H9 (cell line): ENCODE measurements around the gene IQSEC2. TPM values are rescaled to one million over a fixed set of nuclear protein-coding genes. Genes with fewer than 3 reads are reported as not detected.

ENCODE experiments used
- DNase-seq: peaks from one replicate; pipeline ENCODE4 v3.0.0-alpha.2; 2017
- H2AFZ ChIP-seq: one replicate; pipeline ENCODE4 v1.6.1; 2013; ENCODE audit warnings: mild to moderate bottlenecking, low read length, control low read depth, moderate library complexity
- H2AK5ac ChIP-seq: 2 replicates; pipeline ENCODE4 v1.6.1; 2013; ENCODE audit warnings: low read length, control low read depth, mixed read lengths; ENCODE audit not compliant: insufficient read length
- H2BK120ac ChIP-seq: one replicate; pipeline ENCODE4 v1.6.1; 2013; ENCODE audit warnings: low read depth, mild to moderate bottlenecking, low read length, control low read depth, inconsistent platforms; ENCODE audit not compliant: poor library complexity, severe bottlenecking
- H2BK12ac ChIP-seq: 2 replicates; pipeline ENCODE4 v1.6.1; 2013; ENCODE audit warnings: low read length, control low read depth, mixed read lengths, low read depth; ENCODE audit not compliant: insufficient read length
- H2BK15ac ChIP-seq: 2 replicates; pipeline ENCODE4 v1.6.1; 2013; ENCODE audit warnings: low read depth, low read length, control low read depth
- H2BK20ac ChIP-seq: one replicate; pipeline ENCODE4 v1.6.1; 2013; ENCODE audit warnings: low read depth, mild to moderate bottlenecking, low read length, control low read depth, inconsistent platforms; ENCODE audit not compliant: poor library complexity, severe bottlenecking
- H2BK5ac ChIP-seq: 2 replicates; pipeline ENCODE4 v1.6.1; 2013; ENCODE audit warnings: low read length, control low read depth, mixed read lengths; ENCODE audit not compliant: insufficient read length
- H3K14ac ChIP-seq: 2 replicates; pipeline ENCODE4 v1.6.1; 2013; ENCODE audit warnings: low read length, control low read depth; ENCODE audit not compliant: insufficient read depth
- H3K18ac ChIP-seq: 2 replicates; pipeline ENCODE4 v1.6.1; 2013; ENCODE audit warnings: low read depth, mild to moderate bottlenecking, mixed read lengths, low read length, control low read depth; ENCODE audit not compliant: insufficient read length
- H3K23ac ChIP-seq: 2 replicates; pipeline ENCODE4 v1.6.1; 2013; ENCODE audit warnings: low read length, control low read depth, mixed read lengths, low read depth; ENCODE audit not compliant: insufficient read length
- H3K23me2 ChIP-seq: 2 replicates; pipeline ENCODE4 v1.6.1; 2013; ENCODE audit warnings: low read depth, mild to moderate bottlenecking, mixed read lengths, low read length, control low read depth; ENCODE audit not compliant: insufficient read length, poor library complexity, severe bottlenecking
- H3K27ac ChIP-seq: 2 replicates; pipeline ENCODE4 v1.5.1; 2013; ENCODE audit warnings: low read length, control low read depth, mixed read lengths, low read depth; ENCODE audit not compliant: insufficient read length
- H3K27me3 ChIP-seq: 2 replicates; pipeline ENCODE4 v1.6.1; 2013; ENCODE audit warnings: low read length, control low read depth, inconsistent platforms; ENCODE audit not compliant: insufficient read depth
- H3K4ac ChIP-seq: 2 replicates; pipeline ENCODE4 v1.6.1; 2013; ENCODE audit warnings: low read depth, mild to moderate bottlenecking, control low read depth, inconsistent platforms, low read length, moderate library complexity
- H3K4me1 ChIP-seq: 2 replicates; pipeline ENCODE4 v1.6.1; 2013; ENCODE audit warnings: low read length, control low read depth, inconsistent platforms; ENCODE audit not compliant: insufficient read depth
- H3K4me2 ChIP-seq: 2 replicates; pipeline ENCODE4 v1.6.1; 2013; ENCODE audit warnings: low read length, control low read depth, mixed read lengths; ENCODE audit not compliant: insufficient read length, insufficient read depth
- H3K56ac ChIP-seq: 2 replicates; pipeline ENCODE4 v1.6.1; 2013; ENCODE audit warnings: low read depth, mild to moderate bottlenecking, mixed read lengths, low read length, control low read depth; ENCODE audit not compliant: insufficient read length
- H3K79me1 ChIP-seq: 2 replicates; pipeline ENCODE4 v1.6.1; 2013; ENCODE audit warnings: low read depth, mild to moderate bottlenecking, moderate library complexity, low read length, control low read depth, inconsistent platforms; ENCODE audit not compliant: insufficient read depth, poor library complexity, severe bottlenecking
- H3K79me2 ChIP-seq: 2 replicates; pipeline ENCODE4 v1.6.1; 2013; ENCODE audit warnings: low read length, control low read depth, inconsistent platforms; ENCODE audit not compliant: insufficient read depth
- H3K9ac ChIP-seq: 2 replicates; pipeline ENCODE4 v1.6.1; 2013; ENCODE audit warnings: low read length, control low read depth, mixed read lengths; ENCODE audit not compliant: insufficient read length; ENCODE audit errors: extremely low read depth
- H3K9me3 ChIP-seq: one replicate; pipeline ENCODE4 v1.6.1; 2013; ENCODE audit warnings: low read depth, low read length, inconsistent platforms; ENCODE audit not compliant: control insufficient read depth
- H3T11ph ChIP-seq: one replicate; pipeline ENCODE4 v1.6.1; 2013; ENCODE audit warnings: mild to moderate bottlenecking, low read length, control low read depth, inconsistent platforms
- H4K20me1 ChIP-seq: one replicate; pipeline ENCODE4 v1.6.1; 2013; ENCODE audit not compliant: control insufficient read depth, insufficient read length, insufficient read depth
- H4K5ac ChIP-seq: 2 replicates; pipeline ENCODE4 v1.6.1; 2013; ENCODE audit warnings: low read depth, mild to moderate bottlenecking, mixed read lengths, low read length, control low read depth; ENCODE audit not compliant: insufficient read length
- H4K8ac ChIP-seq: replicated peaks from 2 replicates; pipeline ENCODE4 v1.6.1; 2013; ENCODE audit warnings: low read length, control low read depth, mixed read lengths, low read depth; ENCODE audit not compliant: insufficient read length
- H4K91ac ChIP-seq: 2 replicates; pipeline ENCODE4 v1.6.1; 2013; ENCODE audit warnings: low read depth, mild to moderate bottlenecking, moderate library complexity, mixed read lengths, low read length, control low read depth; ENCODE audit not compliant: insufficient read length
- H3K27ac Mint-ChIP-seq, 3 experiments: 2 replicates in 2 of 3; 3 replicates in 1 of 3; pipeline ENCODE4 v1.8.0; 2020 to 2021; ENCODE audit warnings: mixed read lengths in 3 of 3, mild to moderate bottlenecking in 1 of 3, moderate library complexity in 1 of 3
- H3K27me3 Mint-ChIP-seq: 2 replicates; pipeline ENCODE4 v1.8.0; 2021; ENCODE audit warnings: low read depth, mild to moderate bottlenecking, moderate library complexity, mixed read lengths
- H3K36me3 Mint-ChIP-seq, 3 experiments: 2 replicates in 2 of 3; 3 replicates in 1 of 3; pipeline ENCODE4 v1.8.0; 2020 to 2021; ENCODE audit warnings: low read depth in 3 of 3, mixed read lengths in 3 of 3; ENCODE audit not compliant: insufficient read depth in 1 of 3
- H3K4me1 Mint-ChIP-seq, 2 experiments: 2 replicates each; pipeline ENCODE4 v1.8.0; 2020; ENCODE audit warnings: mixed read lengths in 2 of 2
- H3K4me3 Mint-ChIP-seq, 2 experiments: 2 replicates in 1 of 2; 3 replicates in 1 of 2; pipeline ENCODE4 v1.8.0; 2020 to 2021; ENCODE audit warnings: mild to moderate bottlenecking in 2 of 2, mixed read lengths in 2 of 2, moderate library complexity in 1 of 2
- H3K9me3 Mint-ChIP-seq, 2 experiments: 2 replicates in 1 of 2; 3 replicates in 1 of 2; pipeline ENCODE4 v1.8.0; 2020; ENCODE audit warnings: mild to moderate bottlenecking in 2 of 2, mixed read lengths in 2 of 2, moderate library complexity in 1 of 2
- CTCF ChIP-seq: fragments of 200-600 bp; sonication (generic); conservative IDR thresholded peaks from 3 replicates; pipeline ENCODE4 v1.8.0; 2021; ENCODE audit warnings: antibody characterized with exemption, mild to moderate bottlenecking
- WGBS: extraction: QIAGEN DNeasy Blood & Tissue Kit; methylation state at CpG from one replicate; pipeline ENCODE4 v1.1.7; 2013; ENCODE audit warnings: missing lambda C conversion rate, low lambda C conversion rate, mixed read lengths; ENCODE audit not compliant: insufficient read length; ENCODE audit errors: extremely low coverage; 5-methylcytosine and 5-hydroxymethylcytosine counted together
- total RNA-seq: library from RNA; stranded (reverse); gene quantifications from 2 replicates; pipeline ENCODE4 v1.2.1, GENCODE V29; 2021

IQSEC2 gene
- total RNA-seq, 1 experiment from 2014 or later: 7.0 TPM

GRCh38 chrX:53312946-53313727, 31.8 kb upstream of the IQSEC2 start:
- Mint-ChIP-seq H3K4me3 (no peak overlapping the region; a peak in 1 of 5 replicates), H3K27ac (no peak overlapping the region), H3K9me3 (peaks cover 87 to 88% of the 10 kb centered on the region in 2 experiments), H3K27me3 (peaks cover 5% of the 10 kb centered on the region), H3K4me1 (peaks cover 9 to 10% of the 10 kb centered on the region in 2 experiments), H3K36me3 (peaks cover 0 to 13% (median 11%) of the 10 kb centered on the region in 3 experiments; a peak in 5 of 7 replicates)
- H2BK15ac ChIP-seq: no peak overlapping the region
- H3K27me3 ChIP-seq: no peaks in the 10 kb centered on the region
- no peak overlapping the region for H2AK5ac ChIP-seq
- no peak overlapping the region for H2BK120ac ChIP-seq
- H3K79me2 ChIP-seq: peaks cover 18% of the 10 kb centered on the region; the same call in 1 of the 2 replicates
- no peak overlapping the region for H4K8ac ChIP-seq
- H3K4me2 ChIP-seq: no peak overlapping the region
- no peaks in the 10 kb centered on the region for H3K79me1 ChIP-seq
- DNase-seq: peak; percentile 51
- no peaks in the 10 kb centered on the region for H3K23me2 ChIP-seq
- no peak overlapping the region for H3K23ac ChIP-seq
- no peak overlapping the region for H2BK5ac ChIP-seq
- peak; percentile 77 for TF ChIP-seq CTCF
- H3K9ac ChIP-seq: no peak overlapping the region
- no peak overlapping the region for H3K18ac ChIP-seq
- no peak overlapping the region for H3K14ac ChIP-seq
- no peak overlapping the region for H3T11ph ChIP-seq
- H3K4me1 ChIP-seq: no peaks in the 10 kb centered on the region; the same call in 1 of the 2 replicates
- no peak overlapping the region for H2BK12ac ChIP-seq
- H4K91ac ChIP-seq: no peak overlapping the region
- H3K9me3 ChIP-seq: peaks cover 33% of the 10 kb centered on the region
- H2BK20ac ChIP-seq: no peak overlapping the region
- H4K20me1 ChIP-seq: no peaks in the 10 kb centered on the region
- H3K56ac ChIP-seq: no peak overlapping the region
- H3K27ac ChIP-seq: no peak overlapping the region
- H3K4ac ChIP-seq: no peak overlapping the region
- H2AFZ ChIP-seq: no peak overlapping the region
- no peak overlapping the region for H4K5ac ChIP-seq
- no CpG with 5 or more reads among the region's 8 CpGs for WGBS
